Ramos (cell line): Measurements from ENCODE around the gene C1QL4.
"Not testable (repeated sequence)": the region's sequence is repeated elsewhere in the genome, so short reads cannot be mapped to it uniquely, and the experiment has no call there.

ENCODE experiments used
- in situ Hi-C: fragments of 300-500 bp; cut with MboI; formaldehyde crosslinking; loops from one replicate; pipeline ENCODE4 v1.14.3; 2022; ENCODE audit warnings: low sequenced_read_pairs; ENCODE audit not compliant: unreplicated experiment

Gene C1QL4

DNA sequence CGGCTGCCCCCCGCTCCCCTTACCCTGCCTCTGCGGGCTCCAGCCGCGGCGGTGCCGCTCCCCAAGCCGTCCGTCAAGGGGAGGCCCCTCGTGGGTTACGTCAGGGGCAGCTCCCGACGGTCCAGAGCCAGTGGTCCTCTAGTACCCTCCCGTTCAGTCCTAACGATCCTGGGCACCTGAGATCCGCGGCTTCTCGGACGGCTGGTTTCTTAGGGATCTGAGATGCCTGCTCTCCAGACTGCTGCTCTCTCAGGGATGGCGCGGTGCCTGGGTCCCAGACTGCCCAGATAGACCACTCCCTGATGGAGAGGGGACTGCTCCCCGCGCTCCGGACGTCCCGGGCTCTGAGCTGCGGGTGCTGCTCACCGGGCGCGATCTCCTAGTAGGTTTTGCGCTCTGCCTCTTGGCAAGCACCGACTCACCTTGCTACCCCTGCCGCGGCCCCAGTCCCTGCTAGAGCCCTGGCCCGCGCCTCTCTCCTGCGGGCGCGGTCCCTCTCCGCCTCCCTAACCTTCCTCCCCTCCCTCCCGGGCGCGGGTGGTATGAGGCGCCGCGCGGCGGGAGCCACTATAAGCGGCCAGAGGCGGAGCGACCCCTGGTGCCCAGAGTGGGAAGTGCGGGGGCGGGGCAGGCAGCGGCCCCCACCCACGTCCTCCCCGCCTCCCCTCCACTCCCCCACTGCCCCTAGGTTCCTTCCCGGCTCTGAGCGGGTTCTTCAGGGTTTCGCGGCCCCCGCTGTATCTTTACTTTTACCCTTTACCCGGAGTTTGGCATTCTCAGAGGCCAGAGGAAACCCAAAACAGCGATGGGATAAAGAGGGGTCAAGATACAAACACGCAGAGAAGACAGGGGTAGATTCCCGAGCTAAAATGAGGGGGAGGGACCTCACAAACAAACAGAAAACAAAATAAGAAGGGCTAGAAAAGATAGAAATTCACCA, at the start of gene C1QL4:
Gene C1QL4, minus strand, starts transcription at position 544 of the 940 bp plus-strand sequence. CDS start 711 bp downstream, outside the sequence.
- in situ Hi-C loops, result loop anchor here (5.0 kb wide), 1 partner anchor 50 kb away; no protein-coding TSS in a partner anchor

DNA sequence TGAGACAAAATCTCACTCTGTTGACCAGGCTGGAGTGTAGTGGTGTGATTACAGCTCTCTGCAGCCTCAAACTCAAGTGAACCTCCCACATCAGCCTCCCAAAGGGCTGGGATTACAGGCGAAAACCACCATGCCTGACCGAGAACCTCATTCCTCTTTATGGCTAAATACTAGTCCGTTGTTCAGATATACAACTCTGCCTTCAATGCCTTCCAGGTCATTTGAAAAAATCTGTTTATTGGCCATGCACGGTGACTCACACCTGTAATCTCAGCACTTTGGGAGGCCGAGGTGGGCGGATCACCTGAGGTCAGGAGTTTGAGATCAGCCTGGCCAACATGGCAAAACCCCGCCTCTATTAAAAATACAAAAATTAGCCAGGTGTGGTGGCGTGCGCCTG, 43.2 kb upstream of the C1QL4 start:
- in situ Hi-C loops, result not testable (repeated sequence)

DNA sequence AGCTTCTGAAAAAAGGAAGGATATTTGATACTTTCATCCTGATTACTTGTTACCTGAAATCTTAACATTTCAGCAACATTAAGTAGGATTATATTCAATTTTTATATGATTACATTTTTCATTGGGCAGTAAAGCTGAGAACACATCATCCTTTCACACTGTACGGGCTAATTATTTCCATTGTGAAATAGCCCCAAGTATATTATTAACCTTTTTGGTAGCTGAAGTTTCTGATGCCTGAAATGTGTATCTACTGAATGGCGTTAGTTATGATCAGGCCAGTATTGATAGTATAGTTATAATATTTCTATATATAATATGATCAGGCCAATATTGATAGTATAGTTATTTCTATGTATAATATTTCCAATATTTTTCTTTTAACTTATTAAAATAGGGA, 40.4 kb upstream of the C1QL4 start:
- in situ Hi-C loops, result no loop called here

GRCh38 chr12:49375406-49375805, 38.4 kb upstream of the C1QL4 start:
- in situ Hi-C loops, result no loop called here

DNA sequence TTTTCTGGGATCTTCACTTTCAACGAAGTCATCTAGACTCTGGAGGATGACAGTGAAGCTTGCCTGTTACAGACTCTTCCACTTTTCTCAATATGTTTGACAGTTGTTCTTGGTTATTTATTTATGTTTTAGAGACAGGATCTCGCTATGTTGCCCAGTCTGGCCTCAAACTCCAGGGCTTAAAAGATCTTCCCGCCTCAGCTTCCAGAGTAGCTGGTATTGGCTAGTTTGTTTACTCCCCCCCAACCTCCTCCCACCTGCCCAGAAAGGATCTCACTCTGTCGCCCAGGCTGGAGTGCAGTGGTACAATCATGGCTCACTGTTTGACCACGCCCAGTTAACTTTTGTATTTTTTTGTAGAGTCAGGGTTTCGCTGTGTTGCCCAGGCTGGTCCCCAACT, 33.6 kb upstream of the C1QL4 start:
- in situ Hi-C loops, result no loop called here

GRCh38 chr12:49369411-49370145, 32.6 kb upstream of the C1QL4 start:
- in situ Hi-C loops, result loop anchor here (10.0 kb wide), 1 partner anchor 155 kb away; no protein-coding TSS in a partner anchor

DNA sequence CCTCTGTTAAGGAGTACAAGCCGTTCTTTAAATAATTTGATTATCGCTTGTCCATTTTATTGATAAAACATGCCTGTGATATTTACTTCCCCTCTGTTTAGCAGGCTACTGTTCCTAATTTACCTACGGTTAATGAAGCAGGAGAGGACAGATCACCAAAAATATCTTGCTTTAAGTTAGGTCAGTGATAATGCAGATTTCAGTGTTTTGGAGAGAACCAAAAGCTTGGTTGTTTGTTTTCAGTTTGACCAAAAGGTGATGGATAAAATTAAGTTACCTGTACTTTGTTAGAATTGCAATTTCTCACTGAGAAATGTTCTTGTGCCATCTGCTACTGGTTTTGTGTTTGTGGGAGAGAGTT, 31.2 kb upstream of the C1QL4 start:
- in situ Hi-C loops, result loop anchor here (10.0 kb wide), 1 partner anchor 157 kb away; no protein-coding TSS in a partner anchor

DNA sequence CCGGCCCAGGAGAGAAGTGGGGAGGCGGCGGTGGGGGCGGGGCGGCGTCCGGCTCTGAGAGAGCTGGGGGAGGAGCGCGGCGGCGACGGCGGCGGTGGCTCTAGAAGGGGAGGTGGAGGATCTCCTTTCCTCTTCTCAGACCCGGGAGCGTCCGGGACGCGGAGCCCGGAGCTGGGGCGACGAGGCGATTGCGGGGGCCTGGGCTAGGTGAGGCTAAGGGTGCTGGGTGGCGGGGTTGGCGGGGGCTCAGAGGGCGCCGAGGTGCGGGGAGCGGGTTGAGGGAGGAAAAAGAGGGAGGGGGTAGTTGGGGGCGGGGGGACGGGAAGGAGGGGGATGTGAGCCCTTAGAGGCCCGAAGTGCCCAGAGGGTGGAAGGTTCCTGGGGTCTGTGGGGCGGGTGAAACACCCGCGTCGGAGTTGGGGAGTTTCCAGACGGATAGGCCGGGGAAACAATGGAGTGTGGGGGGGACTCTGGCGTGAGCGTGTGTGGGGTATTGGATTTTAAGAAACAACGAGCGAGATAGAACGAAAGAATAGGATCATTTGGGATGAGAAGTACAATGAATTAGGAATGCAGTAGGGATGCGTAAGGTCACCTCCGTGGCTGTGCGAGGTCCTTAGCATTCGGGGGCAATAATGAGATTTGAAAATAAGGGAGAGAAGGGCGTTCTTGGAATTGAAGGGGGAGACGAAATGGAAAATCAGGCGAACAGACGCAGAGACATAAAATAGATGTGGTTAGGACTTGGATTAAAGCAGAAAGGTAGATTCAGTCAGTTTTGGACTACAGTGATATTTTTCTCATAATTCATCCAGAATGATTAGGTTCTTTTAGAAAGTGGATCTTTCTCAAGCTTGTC, 30.6 kb upstream of the C1QL4 start, which contains the start of gene SPATS2:
Gene SPATS2, plus strand, starts transcription at position 82 of the 859 bp plus-strand sequence. CDS start 93,551 bp downstream, outside the sequence.
- in situ Hi-C loops, result loop anchor here (10.0 kb wide), 1 partner anchor 157 kb away; no protein-coding TSS in a partner anchor

- in situ Hi-C loops, result loop anchor here (10.0 kb wide), 1 partner anchor 158 kb away; no protein-coding TSS in a partner anchor
Measured at GRCh38 chr12:49366652-49367380, 29.8 kb upstream of the C1QL4 start.

GRCh38 chr12:49366096-49366651, 29.2 kb upstream of the C1QL4 start:
- in situ Hi-C loops, result loop anchor here (10.0 kb wide), 1 partner anchor 159 kb away; no protein-coding TSS in a partner anchor

DNA sequence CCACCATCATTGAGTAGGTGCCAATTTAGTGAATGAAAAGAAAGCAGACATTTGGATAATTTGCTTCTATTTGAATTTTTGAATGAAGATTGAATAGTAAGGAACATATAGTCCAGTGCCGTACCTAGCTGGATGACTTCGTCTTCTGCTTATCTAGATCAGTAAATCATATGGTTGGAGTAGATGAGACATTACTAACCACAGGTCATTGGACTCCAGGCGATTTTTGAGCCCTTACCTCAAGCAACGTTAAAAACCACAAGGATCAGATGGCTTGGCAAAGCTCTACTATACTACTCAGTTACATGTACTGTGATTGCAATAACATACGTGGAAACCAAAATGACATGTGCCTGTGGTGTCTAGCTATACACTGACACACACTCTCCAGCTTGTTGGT, 28.6 kb upstream of the C1QL4 start:
- in situ Hi-C loops, result loop anchor here (10.0 kb wide), 1 partner anchor 159 kb away; no protein-coding TSS in a partner anchor

GRCh38 chr12:49364989-49365388, 28.0 kb upstream of the C1QL4 start:
- in situ Hi-C loops, result loop anchor here (10.0 kb wide), 1 partner anchor 160 kb away; no protein-coding TSS in a partner anchor

- in situ Hi-C loops, result loop anchor here (10.0 kb wide), 1 partner anchor 163 kb away; no protein-coding TSS in a partner anchor
Measured at GRCh38 chr12:49362077-49362476, 25.1 kb upstream of the C1QL4 start.

GRCh38 chr12:49359671-49360070, 22.7 kb upstream of the C1QL4 start:
- in situ Hi-C loops, result loop anchor here (10.0 kb wide), 1 partner anchor 165 kb away; no protein-coding TSS in a partner anchor

DNA sequence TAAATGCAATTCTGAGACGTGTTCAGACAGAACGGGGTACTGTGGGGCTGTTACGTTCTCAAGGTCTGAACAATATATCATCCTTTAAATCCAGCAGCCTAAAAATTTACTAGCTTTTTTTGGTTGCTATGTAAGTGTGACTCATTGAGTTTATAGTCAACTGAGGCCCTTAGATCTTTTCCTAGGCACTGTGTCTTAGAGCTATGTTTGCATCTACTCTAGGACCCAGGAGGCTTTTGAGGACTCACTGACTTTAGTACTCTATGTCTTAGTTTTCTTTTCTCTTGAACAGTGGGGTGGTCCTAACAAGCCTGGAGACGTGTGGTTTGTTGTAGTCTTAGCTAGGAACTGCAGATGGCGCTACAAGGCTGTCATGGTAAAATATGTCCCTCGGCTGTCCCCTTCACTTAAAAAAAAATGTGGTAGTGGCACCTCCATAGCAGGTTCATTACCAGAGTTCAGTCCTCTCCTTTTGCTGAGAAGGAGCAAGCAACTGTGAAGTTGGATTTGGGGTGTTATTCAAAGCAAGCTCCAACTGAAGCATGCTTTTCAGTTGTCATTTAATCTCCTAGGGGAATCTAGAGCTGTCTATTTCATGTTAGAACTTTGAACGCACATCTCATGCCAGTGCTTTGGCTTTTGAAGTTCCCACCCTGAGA, 21.6 kb upstream of the C1QL4 start:
- in situ Hi-C loops, result no loop called here

DNA sequence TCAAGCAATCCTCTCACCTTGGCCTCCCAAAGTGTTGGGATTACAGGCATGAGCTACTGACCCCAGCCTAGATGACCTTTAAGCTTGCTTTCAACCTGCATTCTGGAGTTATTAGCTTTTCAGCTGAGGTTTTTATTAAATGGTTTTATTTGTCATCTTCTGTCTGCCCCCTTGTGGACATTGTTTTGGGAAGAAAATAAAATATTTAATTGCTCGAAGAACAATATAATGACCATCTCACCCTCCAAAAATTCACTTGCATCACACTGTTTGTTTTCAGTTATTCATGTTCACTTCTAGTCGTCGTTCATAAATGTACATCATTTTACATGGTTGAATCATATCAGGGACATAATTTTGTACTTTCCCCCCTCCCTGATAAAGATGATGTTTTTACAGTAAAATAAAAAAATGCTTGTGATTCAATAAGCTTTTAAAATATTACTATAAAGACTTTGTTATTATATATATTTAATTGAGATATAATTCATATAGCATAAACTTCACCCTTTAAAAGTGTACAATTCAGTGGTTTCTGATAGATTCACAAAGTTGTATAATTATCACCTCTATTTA, 20.2 kb upstream of the C1QL4 start:
- in situ Hi-C loops, result no loop called here

- in situ Hi-C loops, result no loop called here
Measured at GRCh38 chr12:49355913-49356312, 18.9 kb upstream of the C1QL4 start.

DNA sequence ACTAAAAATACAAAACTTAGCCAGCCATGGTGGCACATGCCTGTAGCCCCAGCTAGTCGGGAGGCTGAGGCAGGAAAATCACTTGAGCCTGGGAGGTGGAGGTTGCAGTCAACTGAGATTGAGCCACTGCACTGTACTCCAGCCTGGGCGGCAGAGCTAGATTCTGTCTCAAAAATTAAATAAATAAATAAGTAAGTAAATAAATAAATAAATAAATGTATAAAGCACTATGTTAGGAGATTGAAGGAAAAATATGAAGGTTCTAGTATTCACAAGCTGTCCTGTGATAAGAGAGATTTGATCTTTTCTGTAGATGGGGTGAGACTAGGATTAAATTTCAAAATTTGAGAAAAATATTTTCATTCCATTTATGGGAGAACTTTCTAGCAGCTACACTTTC, 15.4 kb upstream of the C1QL4 start:
- in situ Hi-C loops, result no loop called here
